ENCODE measurements around the gene FLT4.

- no peak for TF ChIP-seq REST (IDR thresholded peaks at IDR 0.05)
- TF ChIP-seq POLR2AphosphoS2 (conservative IDR thresholded peaks at IDR 0.05; ENCODE audit: low read length), result no peak
- TF ChIP-seq MYC (IDR thresholded peaks at IDR 0.05; ENCODE audit: borderline replicate concordance, low read length), result no peak
- no peak for TF ChIP-seq JUN (IDR thresholded peaks at IDR 0.05)
- TF ChIP-seq CTCF (IDR thresholded peaks at IDR 0.05), result no peak
- no peak for TF ChIP-seq RCOR1 (IDR thresholded peaks at IDR 0.05; ENCODE audit: low read depth, low read length)
- no peak for TF ChIP-seq RNF2 (IDR thresholded peaks at IDR 0.05; ENCODE audit: borderline replicate concordance, low read depth)
- no peak for TF ChIP-seq JUNB (IDR thresholded peaks at IDR 0.05)
- no peak for TF ChIP-seq MAFK (IDR thresholded peaks at IDR 0.05; ENCODE audit: partially characterized antibody)
- no peak for TF ChIP-seq MAX (IDR thresholded peaks at IDR 0.05)
- no peak for TF ChIP-seq KDM1A (IDR thresholded peaks at IDR 0.05; ENCODE audit: low read depth)
- no peak for TF ChIP-seq ZFP36 (IDR thresholded peaks at IDR 0.05; ENCODE audit: borderline replicate concordance, partially characterized antibody)
Measured at GRCh38 chr5:180683220-180683922, 34.0 kb upstream of the FLT4 start.

Measured in A549 (cell line).